HG03571 (cell line): Measurements from ENCODE around the gene EPHA3.

Experiments used
- ATAC-seq: cut with Tn5 transposase; IDR thresholded peaks from one replicate; pipeline ENCODE4 v1.9.1; 2021; ENCODE audit not compliant: unreplicated experiment

EPHA3 gene

GRCh38 chr3:89527736-89528305 is 420.4 kb downstream of the EPHA3 start:
- no peak for ATAC-seq
